Skeletal muscle tissue (tissue), 5 donors: Measurements from ENCODE around the gene XBP1. TPM values are rescaled to one million over a fixed set of nuclear protein-coding genes. Genes with fewer than 3 reads are reported as not detected.
"Not testable (repeated sequence)": the region's sequence is repeated elsewhere in the genome, so short reads cannot be mapped to it uniquely, and the experiment has no call there.

Experiments
- H3K27ac ChIP-seq: one replicate; pipeline ENCODE4 v1.7.0; 2013; ENCODE audit warnings: mild to moderate bottlenecking, low read depth, low read length, inconsistent platforms
- H3K27me3 ChIP-seq, 3 donors: one replicate each; pipeline ENCODE4 v1.7.0; 2013; ENCODE audit warnings: low read length in 3 of 3; ENCODE audit not compliant: control insufficient read depth in 3 of 3, insufficient read depth in 3 of 3
- H3K36me3 ChIP-seq, 3 donors: one replicate each; pipeline ENCODE4 v1.7.0; 2013; ENCODE audit warnings: low read length in 3 of 3; ENCODE audit not compliant: control insufficient read depth in 3 of 3, insufficient read depth in 3 of 3
- H3K4me1 ChIP-seq, 3 donors: one replicate each; pipeline ENCODE4 v1.7.0; 2013; ENCODE audit warnings: low read length in 3 of 3, mild to moderate bottlenecking in 3 of 3; ENCODE audit not compliant: control insufficient read depth in 3 of 3, insufficient read depth in 3 of 3
- H3K4me3 ChIP-seq, 3 donors: one replicate each; pipeline ENCODE4 v1.7.0; 2013; ENCODE audit warnings: low read length in 3 of 3
- H3K9ac ChIP-seq, 3 donors: one replicate each; pipeline ENCODE4 v1.7.0; 2013; ENCODE audit warnings: low read length in 3 of 3, mild to moderate bottlenecking in 3 of 3, moderate library complexity in 2 of 3, low read depth in 1 of 3
- H3K9me3 ChIP-seq, 3 donors: one replicate each; pipeline ENCODE4 v1.7.0; 2013; ENCODE audit warnings: low read length in 3 of 3; ENCODE audit not compliant: control insufficient read depth in 3 of 3
- small RNA-seq: library from RNA; depleted of rRNA; stranded (forward); fragments of <200 nt; gene quantifications from one replicate; pipeline ENCODE3, GENCODE V24; 2014
- total RNA-seq: library from RNA; depleted of rRNA; stranded (reverse); fragments of >200 nt; gene quantifications from one replicate; pipeline ENCODE4 v1.2.3, GENCODE V29; 2014
- donor health status: Osteomylitis.

Gene XBP1
- total RNA-seq, 1 donor from 2014 or later = 126 TPM

DNA sequence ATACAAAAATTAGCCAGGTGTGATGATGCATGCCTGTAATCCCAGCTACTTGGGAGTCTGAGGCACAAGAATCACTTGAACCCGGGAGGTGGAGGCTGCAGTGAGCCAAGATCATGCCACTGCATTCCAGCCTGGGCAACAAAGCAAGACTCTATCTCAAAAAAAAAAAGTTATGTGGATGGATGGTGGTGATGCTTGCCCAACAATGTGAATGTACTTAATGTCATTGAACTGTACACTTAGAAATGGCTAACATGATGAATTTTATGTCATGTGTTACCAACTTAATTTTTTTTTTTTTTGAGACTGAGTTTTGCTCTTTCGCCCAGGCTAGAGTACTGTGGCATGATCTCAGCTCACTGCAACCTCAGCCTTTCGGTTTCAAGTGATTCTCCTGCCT is 45.9 kb downstream of the XBP1 start:
- H3K9me3 ChIP-seq, H3K27ac ChIP-seq, H3K36me3 ChIP-seq: not testable (repeated sequence)

DNA sequence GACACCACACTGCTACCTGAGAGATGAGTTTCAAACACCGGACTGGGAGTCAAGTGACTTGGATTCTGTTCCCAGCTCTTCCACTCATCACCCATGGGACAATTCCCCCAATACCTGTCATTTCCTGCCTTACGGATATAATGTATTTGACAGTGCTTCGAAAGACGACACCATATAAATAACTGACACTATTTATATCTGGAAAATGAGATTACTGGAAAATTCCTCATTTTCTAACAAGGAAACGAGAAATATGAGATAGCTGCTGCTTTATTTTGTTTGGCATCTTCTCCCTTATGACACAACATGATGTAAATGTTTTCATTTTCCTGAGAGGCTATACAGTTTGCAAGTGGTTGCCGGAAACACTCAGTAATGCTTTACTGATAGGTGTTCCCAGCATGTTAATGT is 49.9 kb downstream of the XBP1 start:
- Histone ChIP-seq H3K9me3 (no peaks in the 10 kb centered on the region), H3K4me3 (no peak overlapping the region), H3K4me1 (no peaks in the 10 kb centered on the region), H3K9ac (no peak overlapping the region), H3K27me3 (no peaks in the 10 kb centered on the region), H3K36me3 (peaks cover 15 to 35% (median 30%) of the 10 kb centered on the region in 3 donors), H3K27ac (no peak overlapping the region)

More for the DNA sequence above, 45.9 kb downstream of the XBP1 start:
- H3K4me3 ChIP-seq, H3K27me3 ChIP-seq, H3K9ac ChIP-seq, H3K4me1 ChIP-seq: not testable (repeated sequence)

Small RNA genes lying within 50 kb of the gene (small RNA-seq; reads per million reads assigned to genes)
- not detected for gene Z93930.1

Other genes with a start within 250 kb of the XBP1 start
- 27.1 TPM for gene TTC28, start 120.7 kb downstream of the XBP1 start, total RNA-seq
- 12.5 TPM for gene CHEK2, start 58.7 kb downstream of the XBP1 start, total RNA-seq
- gene HSCB, start 58.5 kb downstream of the XBP1 start, total RNA-seq = 16.7 TPM
- 16.2 TPM for gene CCDC117, start 27.9 kb downstream of the XBP1 start, total RNA-seq
- 7.3 TPM for gene ZNRF3, start 83.0 kb upstream of the XBP1 start, total RNA-seq